Body of pancreas (tissue), 4 donors: Measurements from ENCODE around the gene RAB8B. TPM values are rescaled to one million over a fixed set of nuclear protein-coding genes. Genes with fewer than 3 reads are reported as not detected.

Experiments used
- ATAC-seq: fragments of 150-250 bp; one replicate; pipeline ENCODE4 v1.9.1; 2016
- DNase-seq, 4 donors: peaks; one replicate each; pipeline ENCODE4 v3.0.0-alpha.2; 2019
- H3K27ac ChIP-seq, 4 donors: fragments of 200-600 bp; sonication (generic); 1 replicate in 3 of 4; 2 replicates in 1 of 4; pipeline versions ENCODE4 v1.5.1 to v1.6.1; 2016 to 2019; ENCODE audit warnings: mild to moderate bottlenecking in 1 of 4, mixed read lengths in 1 of 4, moderate library complexity in 1 of 4
- H3K27me3 ChIP-seq, 2 donors: fragments of 200-600 bp; sonication (generic); one replicate each; pipeline ENCODE4 v1.6.0; 2016; ENCODE audit warnings: mild to moderate bottlenecking in 1 of 2
- H3K36me3 ChIP-seq, 2 donors: fragments of 200-600 bp; sonication (generic); replicated peaks in 1 of 2; 2 replicates each; pipeline ENCODE4 v1.5.1; 2016; ENCODE audit warnings: low read depth in 2 of 2; ENCODE audit not compliant: insufficient read depth in 1 of 2
- H3K4me1 ChIP-seq: fragments of 200-600 bp; sonication (generic); one replicate; pipeline ENCODE4 v1.6.0; 2016
- H3K4me3 ChIP-seq, 2 donors: fragments of 200-600 bp; sonication (generic); 1 replicate in 1 of 2; 2 replicates in 1 of 2; pipeline ENCODE4 v1.5.1; 2016 to 2019
- H3K9me3 ChIP-seq, 3 donors: fragments of 200-600 bp; sonication (generic); 1 replicate in 2 of 3; 2 replicates in 1 of 3; pipeline ENCODE4 v1.5.1; 2016
- POLR2A ChIP-seq, 3 donors: fragments of 450-650 bp; IDR thresholded peaks; one replicate each; pipeline ENCODE4 v1.6.1; 2016; ENCODE audit warnings: antibody characterized with exemption in 3 of 3, mild to moderate bottlenecking in 2 of 3
- WGBS, 2 donors: methylation state at CpG; one replicate each; pipeline ENCODE4 v1.1.5; 2017; 5-methylcytosine and 5-hydroxymethylcytosine counted together
- intact Hi-C: fragments of 100-400 bp; cut with DNase I; formaldehyde crosslinking; loops from one replicate; pipeline ENCODE4 v1.15.1; 2023
- total RNA-seq, 2 donors: library from RNA; depleted of rRNA; stranded (reverse); fragments of >200 nt; gene quantifications; one replicate each; pipeline ENCODE4 v1.1.0, GENCODE V29; 2016
- TF ChIP-seq, protein P1 (sequence below), 7 experiments: fragments of 450-650 bp in 4 of 7; fragments of 200-600 bp in 3 of 7; sonication (generic) in 3 of 7; IDR thresholded peaks; one replicate each; pipeline ENCODE4 v1.5.1; 2016 to 2019; ENCODE audit warnings: antibody characterized with exemption in 7 of 7

The RAB8B gene
- total RNA-seq, 2 donors from 2014 or later, result 12.5 to 14.0 TPM

DNA sequence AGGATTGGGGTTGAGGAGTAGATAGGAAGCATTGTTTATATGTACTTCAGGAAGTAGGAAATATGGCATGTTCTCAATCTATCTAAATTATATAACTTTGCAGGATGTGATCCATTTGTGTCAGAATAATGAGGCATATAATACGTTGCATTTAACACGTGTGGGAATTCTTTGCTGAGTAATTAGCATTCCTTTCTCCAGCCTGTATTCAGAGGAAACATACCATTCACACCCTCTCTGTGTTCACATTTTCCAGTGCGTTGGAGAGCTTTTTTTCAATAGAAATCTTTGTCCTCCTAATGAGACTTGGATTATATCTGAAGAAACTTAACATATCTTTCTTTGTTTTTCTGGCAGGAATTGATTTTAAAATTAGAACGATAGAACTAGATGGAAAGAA lies 55.0 kb downstream of the RAB8B start:
- 28 to 40% methylated on average over 4 of the region's 4 CpGs for WGBS, 2 donors
- TF ChIP-seq POLR2A (IDR thresholded peaks at IDR 0.05), result no peak
- TF ChIP-seq, protein P1, sequence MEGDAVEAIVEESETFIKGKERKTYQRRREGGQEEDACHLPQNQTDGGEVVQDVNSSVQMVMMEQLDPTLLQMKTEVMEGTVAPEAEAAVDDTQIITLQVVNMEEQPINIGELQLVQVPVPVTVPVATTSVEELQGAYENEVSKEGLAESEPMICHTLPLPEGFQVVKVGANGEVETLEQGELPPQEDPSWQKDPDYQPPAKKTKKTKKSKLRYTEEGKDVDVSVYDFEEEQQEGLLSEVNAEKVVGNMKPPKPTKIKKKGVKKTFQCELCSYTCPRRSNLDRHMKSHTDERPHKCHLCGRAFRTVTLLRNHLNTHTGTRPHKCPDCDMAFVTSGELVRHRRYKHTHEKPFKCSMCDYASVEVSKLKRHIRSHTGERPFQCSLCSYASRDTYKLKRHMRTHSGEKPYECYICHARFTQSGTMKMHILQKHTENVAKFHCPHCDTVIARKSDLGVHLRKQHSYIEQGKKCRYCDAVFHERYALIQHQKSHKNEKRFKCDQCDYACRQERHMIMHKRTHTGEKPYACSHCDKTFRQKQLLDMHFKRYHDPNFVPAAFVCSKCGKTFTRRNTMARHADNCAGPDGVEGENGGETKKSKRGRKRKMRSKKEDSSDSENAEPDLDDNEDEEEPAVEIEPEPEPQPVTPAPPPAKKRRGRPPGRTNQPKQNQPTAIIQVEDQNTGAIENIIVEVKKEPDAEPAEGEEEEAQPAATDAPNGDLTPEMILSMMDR (IDR thresholded peaks at IDR 0.05), result no peak
- Histone ChIP-seq H3K4me1 (no peaks in the 10 kb centered on the region), H3K36me3 (no peaks in the 10 kb centered on the region), H3K4me3 (no peak overlapping the region), H3K9me3 (no peaks in the 10 kb centered on the region), H3K27me3 (no peaks in the 10 kb centered on the region), H3K27ac (peak overlapping the region in 2 of 4 donors; percentile 49 to 65)
- DNase-seq (no peak), ATAC-seq (peak; percentile 73)
- intact Hi-C loops, result no loop called here

DNA sequence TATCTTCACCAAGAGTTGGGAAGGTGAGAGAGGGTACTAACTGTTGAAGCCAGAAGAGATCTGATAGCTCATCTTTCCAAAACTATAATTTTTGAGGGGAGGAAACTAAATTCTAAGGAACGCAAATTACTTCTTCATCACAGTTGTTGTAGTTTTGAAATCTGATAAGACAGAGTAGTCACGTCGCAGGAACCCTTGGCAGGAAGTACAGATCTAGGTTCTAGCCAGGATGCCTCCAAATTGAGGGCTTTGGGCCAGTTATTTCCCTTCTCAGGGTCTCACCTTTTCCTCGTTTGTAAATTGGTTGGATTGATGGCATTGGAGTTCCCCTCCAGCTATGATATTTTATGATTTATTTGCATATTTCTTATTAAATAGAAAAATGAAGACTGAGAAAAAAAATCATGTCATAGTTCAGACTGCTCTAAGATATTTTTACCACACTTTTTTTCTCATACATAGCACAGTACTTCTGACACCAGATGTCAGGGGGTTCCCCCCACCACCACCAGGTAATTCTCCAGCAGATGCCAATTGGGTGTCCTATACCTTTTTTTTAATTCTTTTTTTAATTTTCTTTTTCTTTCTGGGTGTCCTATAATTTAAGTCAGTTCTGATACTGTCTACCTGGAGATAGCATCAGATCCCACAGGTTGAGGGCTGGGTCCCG lies 55.7 kb downstream of the RAB8B start:
- Histone ChIP-seq H3K4me1 (no peaks in the 10 kb centered on the region), H3K27ac (peak overlapping the region in 2 of 4 donors; percentile 49 to 65), H3K36me3 (no peaks in the 10 kb centered on the region), H3K9me3 (no peaks in the 10 kb centered on the region), H3K27me3 (no peaks in the 10 kb centered on the region), H3K4me3 (no peak overlapping the region)
- 52 to 54% methylated on average over 5 of the region's 5 CpGs for WGBS, 2 donors
- ATAC-seq (no peak), DNase-seq (no peak)
- intact Hi-C loops, result no loop called here
- TF ChIP-seq POLR2A (IDR thresholded peaks at IDR 0.05), result no peak
- TF ChIP-seq, protein P1 (IDR thresholded peaks at IDR 0.05), result no peak

DNA sequence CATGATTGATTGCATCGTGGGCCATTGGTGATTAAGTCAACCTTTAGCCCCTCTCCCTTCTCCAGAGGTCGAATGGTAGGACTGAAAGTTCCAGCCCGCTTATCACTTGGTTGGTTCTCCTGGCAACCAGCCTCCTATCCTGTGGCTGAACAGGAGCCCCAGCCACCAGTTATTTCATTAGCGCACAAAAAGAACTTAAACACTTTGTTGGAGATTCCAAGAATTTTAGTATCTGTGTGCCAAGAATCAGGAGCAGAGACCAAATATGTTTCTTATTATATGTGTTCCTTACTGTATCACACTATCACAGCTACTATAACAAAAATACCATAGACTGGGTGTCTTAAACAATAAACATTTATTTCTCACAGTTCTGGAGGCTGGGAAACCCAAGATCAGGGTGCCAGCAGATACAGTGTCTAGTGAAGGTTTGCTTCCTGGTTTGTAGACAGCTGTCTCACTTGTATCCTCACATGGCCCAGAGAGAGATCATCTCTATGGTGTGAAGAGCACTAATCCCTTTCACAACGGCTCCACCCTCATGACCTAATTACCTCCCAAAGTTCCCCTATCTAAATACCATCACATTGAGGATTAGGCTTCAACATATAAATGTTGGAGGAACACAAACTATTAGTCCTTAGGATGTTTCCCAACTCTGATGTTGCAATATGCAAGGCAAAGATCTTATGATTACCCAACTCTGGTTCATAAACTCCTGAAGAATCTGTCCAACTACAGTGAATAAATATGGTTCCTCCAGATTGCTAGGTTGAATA lies 57.5 kb downstream of the RAB8B start:
- WGBS, 2 donors, result 79 to 81% methylated on average over 5 of the region's 5 CpGs
- ATAC-seq (peak; percentile 32), DNase-seq (peak in 1 of 4 donors; percentile 59)
- no peaks in the 10 kb centered on the region for H3K9me3 ChIP-seq
- TF ChIP-seq, protein P1 (IDR thresholded peaks at IDR 0.05), result no peak
- TF ChIP-seq POLR2A (IDR thresholded peaks at IDR 0.05), result no peak
- H3K4me3 ChIP-seq, result no peak overlapping the region
- no peaks in the 10 kb centered on the region for H3K4me1 ChIP-seq
- H3K27me3 ChIP-seq, result no peaks in the 10 kb centered on the region
- H3K36me3 ChIP-seq, result peaks cover 0 to 2% of the 10 kb centered on the region in 2 donors
- intact Hi-C loops, result no loop called here
- H3K27ac ChIP-seq, result no peak overlapping the region

DNA sequence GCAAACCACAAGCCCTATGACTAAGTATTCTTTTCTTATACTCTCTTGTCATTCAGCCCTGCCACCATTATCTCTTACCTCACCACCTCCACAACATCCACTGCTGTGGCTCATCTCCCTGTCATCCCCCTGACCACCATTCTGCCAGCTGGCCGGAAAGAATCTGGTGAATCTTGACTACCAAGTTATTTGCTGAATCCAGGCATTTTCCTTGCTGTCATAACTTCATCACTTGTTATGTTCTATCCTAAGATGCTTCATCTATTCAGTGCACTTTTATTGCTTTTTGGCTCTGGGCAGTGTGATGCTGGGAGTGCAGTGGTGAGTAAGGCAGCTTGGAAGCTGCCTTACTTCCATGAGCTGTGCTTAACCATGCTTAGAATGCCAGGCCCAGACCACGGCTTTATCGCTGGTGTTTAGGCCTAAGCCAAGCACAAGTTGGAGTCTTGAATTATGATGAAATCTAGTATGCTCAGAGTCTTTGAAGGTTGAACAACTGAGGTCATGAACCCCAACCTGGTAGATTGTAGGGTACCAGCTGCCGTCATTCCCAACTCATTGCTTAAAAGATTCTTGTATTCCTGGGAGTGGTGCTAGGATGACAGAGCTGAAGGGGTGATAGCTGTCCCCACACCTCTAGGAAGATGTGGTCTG lies 61.0 kb downstream of the RAB8B start:
- intact Hi-C loops, result no loop called here
- no peaks in the 10 kb centered on the region for H3K4me1 ChIP-seq
- peaks cover 0 to 2% of the 10 kb centered on the region in 2 donors for H3K36me3 ChIP-seq
- no peak for ATAC-seq
- TF ChIP-seq POLR2A (IDR thresholded peaks at IDR 0.05), result no peak
- TF ChIP-seq, protein P1 (IDR thresholded peaks at IDR 0.05), result no peak
- DNase-seq, result no peak
- H3K9me3 ChIP-seq, result no peaks in the 10 kb centered on the region
- H3K27me3 ChIP-seq, result no peaks in the 10 kb centered on the region
- WGBS, 2 donors, result 86 to 90% methylated on average over 4 of the region's 4 CpGs
- H3K27ac ChIP-seq, result no peak overlapping the region
- no peak overlapping the region for H3K4me3 ChIP-seq
